Panc1 (cell line): ENCODE results near the gene CD164L2. TPM values are rescaled to one million over a fixed set of nuclear protein-coding genes. Genes with fewer than 3 reads are reported as not detected.

ENCODE experiments used
- ATAC-seq: fragments of 200-7000 bp; cut with Tn5 transposase; 2 replicates; pipeline ENCODE4 v1.9.1; 2020; ENCODE audit warnings: mild to moderate bottlenecking, moderate library complexity
- BruUV-seq: library from RNA; stranded (reverse); fragments of 400-500 nt; replicated peaks from 2 replicates; lab custom pipeline; 2021; lab: Mats Ljungman, UMichigan
- CTCF ChIA-PET: fragments of 300-600 bp; sonication (Branson Sonifier 250); formaldehyde crosslinking; loops from one replicate; lab custom pipeline; 2022; ENCODE audit warnings: antibody characterized with exemption; lab: Charles Lee
- POLR2A ChIA-PET: fragments of 300-600 bp; sonication (Branson Sonifier 250); formaldehyde crosslinking; loops from one replicate; lab custom pipeline; 2022; ENCODE audit warnings: antibody characterized with exemption; lab: Charles Lee
- DNase-seq: peaks from one replicate; pipeline ENCODE4 v3.0.0-alpha.2; 2010; ENCODE audit warnings: low read depth, low spot score
- H3K27ac ChIP-seq: 2 replicates; pipeline ENCODE4 v1.5.1; 2011; ENCODE audit warnings: mild to moderate bottlenecking, low read length, inconsistent platforms
- H3K27me3 ChIP-seq: fragments of 200-500 bp; sonication (Bioruptor generic); 2 replicates; pipeline ENCODE4 v1.6.0; 2014; ENCODE audit warnings: low read length, inconsistent platforms; ENCODE audit not compliant: control insufficient read depth, insufficient read depth
- H3K36me3 ChIP-seq: fragments of 200-500 bp; sonication (Bioruptor generic); 2 replicates; pipeline ENCODE4 v1.5.1; 2014; ENCODE audit warnings: inconsistent platforms, mild to moderate bottlenecking, low read length, moderate library complexity; ENCODE audit not compliant: control insufficient read depth, insufficient read depth
- H3K4me1 ChIP-seq: 2 replicates; pipeline ENCODE4 v1.5.1; 2011; ENCODE audit warnings: inconsistent platforms, mild to moderate bottlenecking, low read length, moderate library complexity; ENCODE audit not compliant: control insufficient read depth, insufficient read depth
- H3K4me3 ChIP-seq, 2 experiments: 2 replicates each; pipeline ENCODE4 v1.5.1; 2011 to 2012; ENCODE audit warnings: low read depth in 2 of 2, low read length in 2 of 2, mild to moderate bottlenecking in 2 of 2, inconsistent platforms in 1 of 2, moderate library complexity in 1 of 2
- H3K9me3 ChIP-seq: fragments of 200-500 bp; sonication (Bioruptor generic); 2 replicates; pipeline ENCODE4 v1.5.1; 2014; ENCODE audit warnings: low read depth, mild to moderate bottlenecking, inconsistent platforms, low read length, moderate library complexity; ENCODE audit not compliant: control insufficient read depth, insufficient read depth
- POLR2AphosphoS5 ChIP-seq: IDR thresholded peaks from 2 replicates; pipeline ENCODE4 v1.6.1; 2012; ENCODE audit warnings: mild to moderate bottlenecking, low read depth, low read length, moderate library complexity
- SIN3A ChIP-seq: IDR thresholded peaks from 2 replicates; pipeline ENCODE4 v1.6.1; 2012; ENCODE audit warnings: low read depth, mild to moderate bottlenecking, low read length, moderate library complexity, borderline replicate concordance; ENCODE audit not compliant: insufficient read depth
- TCF7L2 ChIP-seq: IDR thresholded peaks from 2 replicates; pipeline ENCODE4 v1.6.1; 2011; ENCODE audit warnings: mild to moderate bottlenecking, low read depth, low read length, inconsistent platforms
- in situ Hi-C: cut with HindIII; loops from 2 replicates; pipeline ENCODE4 v1.10.0; 2016; ENCODE audit warnings: low sequenced_read_pairs, low pct_unique_long_range_greater_than_20kb
- intact Hi-C: fragments of 100-400 bp; cut with micrococcal nuclease; formaldehyde crosslinking; loops from one replicate; pipeline ENCODE4 v1.10.0; 2022; ENCODE audit not compliant: unreplicated experiment
- total RNA-seq: library from RNA; stranded (reverse); gene quantifications from one replicate; pipeline ENCODE4 v1.2.1, GENCODE V29; 2021; ENCODE audit not compliant: unreplicated experiment
- TF ChIP-seq, protein P1 (sequence below), 2 experiments: IDR thresholded peaks; 2 replicates each; pipeline ENCODE4 v1.6.1; 2011 to 2012; ENCODE audit warnings: low read depth in 2 of 2, control low read depth in 1 of 2, low read length in 1 of 2, mild to moderate bottlenecking in 1 of 2, moderate library complexity in 1 of 2; ENCODE audit not compliant: insufficient read depth in 1 of 2
- TF ChIP-seq, protein P2 (sequence below): fragments of 450-650 bp; IDR thresholded peaks from 2 replicates; pipeline ENCODE4 v1.5.1; 2017; ENCODE audit warnings: mild to moderate bottlenecking

Gene CD164L2
- total RNA-seq, 1 experiment from 2014 or later = 0.13 TPM

- no peak overlapping the region for H3K27ac ChIP-seq
- H3K4me3 ChIP-seq = no peak overlapping the region
- no peaks in the 10 kb centered on the region; the same call in 1 of the 2 replicates for H3K36me3 ChIP-seq
- TF ChIP-seq, protein P1, sequence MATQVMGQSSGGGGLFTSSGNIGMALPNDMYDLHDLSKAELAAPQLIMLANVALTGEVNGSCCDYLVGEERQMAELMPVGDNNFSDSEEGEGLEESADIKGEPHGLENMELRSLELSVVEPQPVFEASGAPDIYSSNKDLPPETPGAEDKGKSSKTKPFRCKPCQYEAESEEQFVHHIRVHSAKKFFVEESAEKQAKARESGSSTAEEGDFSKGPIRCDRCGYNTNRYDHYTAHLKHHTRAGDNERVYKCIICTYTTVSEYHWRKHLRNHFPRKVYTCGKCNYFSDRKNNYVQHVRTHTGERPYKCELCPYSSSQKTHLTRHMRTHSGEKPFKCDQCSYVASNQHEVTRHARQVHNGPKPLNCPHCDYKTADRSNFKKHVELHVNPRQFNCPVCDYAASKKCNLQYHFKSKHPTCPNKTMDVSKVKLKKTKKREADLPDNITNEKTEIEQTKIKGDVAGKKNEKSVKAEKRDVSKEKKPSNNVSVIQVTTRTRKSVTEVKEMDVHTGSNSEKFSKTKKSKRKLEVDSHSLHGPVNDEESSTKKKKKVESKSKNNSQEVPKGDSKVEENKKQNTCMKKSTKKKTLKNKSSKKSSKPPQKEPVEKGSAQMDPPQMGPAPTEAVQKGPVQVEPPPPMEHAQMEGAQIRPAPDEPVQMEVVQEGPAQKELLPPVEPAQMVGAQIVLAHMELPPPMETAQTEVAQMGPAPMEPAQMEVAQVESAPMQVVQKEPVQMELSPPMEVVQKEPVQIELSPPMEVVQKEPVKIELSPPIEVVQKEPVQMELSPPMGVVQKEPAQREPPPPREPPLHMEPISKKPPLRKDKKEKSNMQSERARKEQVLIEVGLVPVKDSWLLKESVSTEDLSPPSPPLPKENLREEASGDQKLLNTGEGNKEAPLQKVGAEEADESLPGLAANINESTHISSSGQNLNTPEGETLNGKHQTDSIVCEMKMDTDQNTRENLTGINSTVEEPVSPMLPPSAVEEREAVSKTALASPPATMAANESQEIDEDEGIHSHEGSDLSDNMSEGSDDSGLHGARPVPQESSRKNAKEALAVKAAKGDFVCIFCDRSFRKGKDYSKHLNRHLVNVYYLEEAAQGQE (IDR thresholded peaks at IDR 0.05; ENCODE audit: insufficient read depth in 1 of 2, low read depth in 2 of 2, low read length in 1 of 2) = no peak
- TF ChIP-seq, protein P2, sequence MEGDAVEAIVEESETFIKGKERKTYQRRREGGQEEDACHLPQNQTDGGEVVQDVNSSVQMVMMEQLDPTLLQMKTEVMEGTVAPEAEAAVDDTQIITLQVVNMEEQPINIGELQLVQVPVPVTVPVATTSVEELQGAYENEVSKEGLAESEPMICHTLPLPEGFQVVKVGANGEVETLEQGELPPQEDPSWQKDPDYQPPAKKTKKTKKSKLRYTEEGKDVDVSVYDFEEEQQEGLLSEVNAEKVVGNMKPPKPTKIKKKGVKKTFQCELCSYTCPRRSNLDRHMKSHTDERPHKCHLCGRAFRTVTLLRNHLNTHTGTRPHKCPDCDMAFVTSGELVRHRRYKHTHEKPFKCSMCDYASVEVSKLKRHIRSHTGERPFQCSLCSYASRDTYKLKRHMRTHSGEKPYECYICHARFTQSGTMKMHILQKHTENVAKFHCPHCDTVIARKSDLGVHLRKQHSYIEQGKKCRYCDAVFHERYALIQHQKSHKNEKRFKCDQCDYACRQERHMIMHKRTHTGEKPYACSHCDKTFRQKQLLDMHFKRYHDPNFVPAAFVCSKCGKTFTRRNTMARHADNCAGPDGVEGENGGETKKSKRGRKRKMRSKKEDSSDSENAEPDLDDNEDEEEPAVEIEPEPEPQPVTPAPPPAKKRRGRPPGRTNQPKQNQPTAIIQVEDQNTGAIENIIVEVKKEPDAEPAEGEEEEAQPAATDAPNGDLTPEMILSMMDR = no peak
- TF ChIP-seq POLR2AphosphoS5 (no peak), SIN3A (no peak), TCF7L2 (no peak)
- in situ Hi-C loops (no loop called here), intact Hi-C loops (no loop called here)
- ATAC-seq = no peak
- H3K27me3 ChIP-seq = no peaks in the 10 kb centered on the region
- peaks cover 7% of the 10 kb centered on the region for H3K4me1 ChIP-seq
- DNase-seq = no peak
- POLR2A ChIA-PET = no interaction called here
- BruUV-seq = no TSS peak
- H3K9me3 ChIP-seq = no peaks in the 10 kb centered on the region
- CTCF ChIA-PET = no interaction called here
These were observed 21.6 kb downstream of the CD164L2 start for GRCh38 chr1:27361553-27361952.

GRCh38 chr1:27361044-27361402 is 22.1 kb downstream of the CD164L2 start:
- no peak for DNase-seq
- in situ Hi-C loops = no loop called here
- no TSS peak for BruUV-seq
- intact Hi-C loops = no loop called here
- ATAC-seq = no peak
- Histone ChIP-seq H3K27me3 (no peaks in the 10 kb centered on the region), H3K36me3 (no peaks in the 10 kb centered on the region; the same call in 1 of the 2 replicates), H3K4me3 (no peak overlapping the region), H3K27ac (no peak overlapping the region), H3K9me3 (no peaks in the 10 kb centered on the region), H3K4me1 (peaks cover 7% of the 10 kb centered on the region)
- TF ChIP-seq, protein P2 = no peak
- TF ChIP-seq, protein P1 (IDR thresholded peaks at IDR 0.05; ENCODE audit: insufficient read depth in 1 of 2, low read depth in 2 of 2, low read length in 1 of 2) = no peak
- no peak for TF ChIP-seq POLR2AphosphoS5
- TF ChIP-seq TCF7L2 = no peak
- TF ChIP-seq SIN3A = no peak
- CTCF ChIA-PET = no interaction called here
- POLR2A ChIA-PET = no interaction called here
